ENCODE results near the gene ATAD3B. TPM values are rescaled to one million over a fixed set of nuclear protein-coding genes. Genes with fewer than 3 reads are reported as not detected.
"Not testable (repeated sequence)": the region's sequence is repeated elsewhere in the genome, so short reads cannot be mapped to it uniquely, and the experiment has no call there.

The ATAD3B gene
- total RNA-seq, 1 donor from 2014 or later, result 39.2 TPM

GRCh38 chr1:1455366-1455884, 16.1 kb upstream of the ATAD3B start:
- Mint-ChIP-seq H3K9me3 (no peaks in the 10 kb centered on the region), H3K36me3 (no peaks in the 10 kb centered on the region), H3K27me3 (ENCODE audit: low read depth) (no peaks in the 10 kb centered on the region), H3K4me3 (no peak overlapping the region), H3K4me1 (no peaks in the 10 kb centered on the region), H3K27ac (no peak overlapping the region)
- TF ChIP-seq CTCF (IDR thresholded peaks at IDR 0.05; ENCODE audit: unreplicated experiment), result no peak
- DNase-seq (ENCODE audit: low spot score in 2 of 2, unreplicated experiment in 2 of 2), result no peak

GRCh38 chr1:1455934-1456333, 15.6 kb upstream of the ATAD3B start:
- H3K36me3 Mint-ChIP-seq; DNase-seq (ENCODE audit: low spot score in 2 of 2, unreplicated experiment in 2 of 2); H3K9me3 Mint-ChIP-seq; H3K27ac Mint-ChIP-seq; H3K4me1 Mint-ChIP-seq; H3K4me3 Mint-ChIP-seq; H3K27me3 Mint-ChIP-seq (ENCODE audit: low read depth): not testable (repeated sequence)

GRCh38 chr1:1456683-1457255, 14.8 kb upstream of the ATAD3B start:
- H3K9me3 Mint-ChIP-seq; H3K27me3 Mint-ChIP-seq (ENCODE audit: low read depth); H3K4me1 Mint-ChIP-seq; DNase-seq (ENCODE audit: low spot score in 2 of 2, unreplicated experiment in 2 of 2); H3K4me3 Mint-ChIP-seq; H3K36me3 Mint-ChIP-seq; H3K27ac Mint-ChIP-seq: not testable (repeated sequence)

GRCh38 chr1:1459156-1459555, 12.4 kb upstream of the ATAD3B start:
- H3K4me1 Mint-ChIP-seq; H3K27me3 Mint-ChIP-seq (ENCODE audit: low read depth); H3K36me3 Mint-ChIP-seq; DNase-seq (ENCODE audit: low spot score in 2 of 2, unreplicated experiment in 2 of 2); H3K9me3 Mint-ChIP-seq; H3K27ac Mint-ChIP-seq; H3K4me3 Mint-ChIP-seq: not testable (repeated sequence)

- not testable (repeated sequence) for H3K4me1 Mint-ChIP-seq; H3K4me3 Mint-ChIP-seq; H3K36me3 Mint-ChIP-seq; DNase-seq (ENCODE audit: low spot score in 2 of 2, unreplicated experiment in 2 of 2); H3K27me3 Mint-ChIP-seq (ENCODE audit: low read depth); H3K27ac Mint-ChIP-seq; H3K9me3 Mint-ChIP-seq
Measured at GRCh38 chr1:1459711-1460110, 11.9 kb upstream of the ATAD3B start.

- H3K36me3 Mint-ChIP-seq, result no peaks in the 10 kb centered on the region
- no peak for DNase-seq (ENCODE audit: low spot score in 2 of 2, unreplicated experiment in 2 of 2)
Measured at GRCh38 chr1:1460540-1461130, 10.9 kb upstream of the ATAD3B start.

GRCh38 chr1:1461721-1462317, 9.7 kb upstream of the ATAD3B start:
- no peak for DNase-seq (ENCODE audit: low spot score in 2 of 2, unreplicated experiment in 2 of 2)
- Mint-ChIP-seq H3K36me3 (no peaks in the 10 kb centered on the region), H3K27ac (no peak overlapping the region), H3K9me3 (peaks cover 4% of the 10 kb centered on the region), H3K4me3 (no peak overlapping the region), H3K4me1 (no peaks in the 10 kb centered on the region), H3K27me3 (ENCODE audit: low read depth) (no peaks in the 10 kb centered on the region)
- TF ChIP-seq CTCF (IDR thresholded peaks at IDR 0.05; ENCODE audit: unreplicated experiment), result no peak

More at GRCh38 chr1:1460540-1461130, 10.9 kb upstream of the ATAD3B start:
- no peaks in the 10 kb centered on the region for H3K9me3 Mint-ChIP-seq
- H3K4me1 Mint-ChIP-seq, result no peaks in the 10 kb centered on the region
- H3K4me3 Mint-ChIP-seq, result no peak overlapping the region
- no peak overlapping the region for H3K27ac Mint-ChIP-seq
- no peak for TF ChIP-seq CTCF (IDR thresholded peaks at IDR 0.05; ENCODE audit: unreplicated experiment)
- no peaks in the 10 kb centered on the region for H3K27me3 Mint-ChIP-seq (ENCODE audit: low read depth)

Data from mesothelial cell of epicardium (in vitro differentiated cells).